RWPE1 (cell line): ENCODE measurements around the gene EHD4.

Source experiments
- CTCF ChIA-PET: fragments of 350-600 bp; sonication (Branson Sonifier 250); formaldehyde crosslinking; extraction: SDS; loops from one replicate; lab custom pipeline; 2021; lab: Yijun Ruan, JAX
- POLR2A ChIA-PET: fragments of 400-600 bp; formaldehyde crosslinking; extraction: SDS; loops from one replicate; lab custom pipeline; 2020; ENCODE audit warnings: antibody characterized with exemption; ENCODE audit not compliant: low non-redundant PET; lab: Yijun Ruan, JAX
- DNase-seq: peaks from one replicate; pipeline ENCODE4 v3.0.0; 2012; ENCODE audit warnings: low spot score
- H3K27ac ChIP-seq: fragments of 450-650 bp; 2 replicates; pipeline ENCODE4 v1.5.1; 2017
- CTCF ChIP-seq: fragments of 450-650 bp; conservative IDR thresholded peaks from 2 replicates; pipeline ENCODE4 v1.5.1; 2017; ENCODE audit warnings: low read depth, mild to moderate bottlenecking

Gene EHD4

DNA sequence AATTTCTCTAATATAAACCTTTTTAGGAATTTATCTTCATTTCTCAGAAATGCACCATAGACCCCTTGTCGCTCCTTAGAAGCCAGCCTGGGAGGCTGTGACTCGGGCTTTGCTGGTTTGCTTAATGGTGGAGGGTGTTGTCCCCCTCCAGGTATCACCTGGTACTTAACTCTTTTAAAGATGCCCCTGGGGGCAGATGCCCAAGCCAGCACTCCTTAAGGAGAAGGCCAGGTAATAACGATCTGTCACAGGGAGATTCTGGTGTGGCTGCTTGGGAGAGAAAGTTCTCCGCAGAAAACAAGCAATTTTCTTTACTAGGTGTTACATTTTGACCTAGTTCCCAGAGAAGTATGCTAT lies 22.3 kb downstream of the EHD4 start:
- CTCF ChIA-PET = no interaction called here
- DNase-seq = no peak
- no peak for TF ChIP-seq CTCF
- POLR2A ChIA-PET = no interaction called here
- H3K27ac ChIP-seq = peak overlapping the region; percentile 26; the same call in 1 of the 2 replicates

GRCh38 chr15:41949401-41950126 lies 22.8 kb downstream of the EHD4 start:
- POLR2A ChIA-PET = no interaction called here
- CTCF ChIA-PET = no interaction called here
- DNase-seq = no peak
- peak overlapping the region; percentile 26; the same call in 1 of the 2 replicates for H3K27ac ChIP-seq
- no peak for TF ChIP-seq CTCF

DNA sequence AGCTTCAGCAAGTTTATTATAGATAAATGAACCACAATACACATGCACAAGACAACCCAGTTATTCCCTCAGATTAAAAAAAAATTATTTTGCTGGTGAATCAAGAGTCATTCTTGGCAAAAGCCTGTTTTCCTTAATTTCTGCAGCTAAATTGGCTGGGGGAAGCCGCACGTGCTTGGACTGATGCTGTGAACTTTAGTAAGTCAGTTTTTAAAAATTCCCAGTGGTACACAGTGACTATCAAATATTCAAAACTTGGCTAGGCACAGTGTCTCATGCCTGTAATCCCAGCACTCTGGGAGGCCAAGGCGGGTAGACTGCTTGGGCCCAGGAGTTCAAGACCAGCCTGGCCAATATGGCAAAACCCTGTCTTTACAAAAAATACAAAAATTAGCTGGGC lies 23.9 kb downstream of the EHD4 start:
- CTCF ChIA-PET = no interaction called here
- peak overlapping the region; percentile 64; the same call in 1 of the 2 replicates for H3K27ac ChIP-seq
- no peak for DNase-seq
- TF ChIP-seq CTCF = no peak
- POLR2A ChIA-PET = no interaction called here

DNA sequence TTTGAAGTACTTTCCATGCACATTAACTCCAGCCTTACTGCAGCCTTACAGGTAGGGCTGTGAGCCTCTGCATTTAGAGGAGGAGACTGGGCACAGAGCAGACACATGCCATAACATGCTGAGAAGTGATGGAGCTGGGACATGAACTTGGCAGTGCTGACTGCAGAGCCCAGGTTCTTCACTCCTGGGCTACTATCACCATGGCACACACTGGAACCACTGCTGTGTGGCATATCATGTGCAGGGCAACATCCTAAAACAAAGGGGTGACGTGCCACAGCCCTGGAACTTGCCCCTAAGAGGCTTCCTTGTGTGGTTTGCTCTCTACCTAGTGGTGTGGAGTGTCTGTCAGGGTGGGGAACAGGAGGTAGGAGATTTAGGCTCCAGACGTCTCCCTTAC lies 25.4 kb downstream of the EHD4 start:
- ChIA-PET POLR2A (no interaction called here), CTCF (no interaction called here)
- DNase-seq = no peak
- H3K27ac ChIP-seq = peak overlapping the region; percentile 95
- TF ChIP-seq CTCF = no peak

DNA sequence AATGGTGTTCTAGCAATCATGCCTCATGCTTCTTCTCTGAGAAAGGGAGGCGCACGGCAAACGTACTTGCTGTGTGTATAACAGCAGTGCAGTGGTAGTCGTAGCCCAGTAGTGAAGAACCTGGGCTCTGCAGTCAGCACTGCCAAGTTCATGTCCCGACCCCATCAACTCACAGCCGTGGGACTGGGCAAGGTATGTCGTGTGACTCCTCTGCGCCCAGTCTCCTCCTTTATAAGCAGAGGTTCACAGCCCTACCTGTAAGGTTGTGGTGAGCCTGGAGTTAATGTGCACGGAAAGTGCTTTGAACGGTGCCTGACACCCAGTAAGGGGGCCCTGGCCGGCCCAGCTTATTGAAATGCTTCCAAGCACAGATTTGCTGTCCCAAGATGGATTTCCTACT lies 26.6 kb downstream of the EHD4 start:
- no peak for TF ChIP-seq CTCF
- DNase-seq = no peak
- ChIA-PET POLR2A (no interaction called here), CTCF (interaction anchor here (0.6 kb wide), 1 partner anchor 47 kb away, joined by 3 read pairs; no protein-coding TSS in a partner anchor)
- peak overlapping the region; percentile 95 for H3K27ac ChIP-seq

DNA sequence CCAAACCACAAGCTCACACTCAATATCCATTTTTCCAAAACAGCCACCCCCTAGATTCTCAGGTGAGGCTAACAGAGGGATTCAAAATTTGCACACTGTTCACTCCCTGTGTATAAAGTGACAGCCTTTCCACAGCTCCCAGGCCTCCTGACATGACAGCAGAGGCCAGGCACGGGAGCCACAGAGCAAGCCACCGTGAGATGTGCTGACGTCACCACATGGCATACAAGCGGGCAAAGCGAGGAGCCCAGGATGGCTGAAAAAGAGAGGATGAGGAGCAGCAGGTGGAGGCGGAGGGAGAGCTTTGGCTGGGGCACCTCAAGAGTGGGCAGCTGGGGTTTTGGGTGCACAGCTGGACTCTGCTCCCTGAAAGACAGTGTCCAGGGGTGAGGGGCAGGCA lies 27.1 kb downstream of the EHD4 start:
- POLR2A ChIA-PET = no interaction called here
- CTCF ChIA-PET = no interaction called here
- H3K27ac ChIP-seq = peak overlapping the region; percentile 95
- TF ChIP-seq CTCF = no peak
- DNase-seq = no peak
